Measurements from ENCODE around the gene HOXA11. TPM values are rescaled to one million over a fixed set of nuclear protein-coding genes. Genes with fewer than 3 reads are reported as not detected.
A peak's percentile ranks its signal among the peaks of the same experiment; 100 is the strongest.

Gene HOXA11
- total RNA-seq, 1 donor from 2014 or later: not detected

- Mint-ChIP-seq H3K4me1 (ENCODE audit: unreplicated experiment) (peaks cover 14% of the 10 kb centered on the region), H3K4me3 (ENCODE audit: unreplicated experiment) (no peak overlapping the region), H3K9me3 (ENCODE audit: unreplicated experiment) (no peaks in the 10 kb centered on the region), H3K27ac (ENCODE audit: unreplicated experiment) (no peak overlapping the region), H3K36me3 (ENCODE audit: unreplicated experiment) (peaks cover 3% of the 10 kb centered on the region), H3K27me3 (ENCODE audit: unreplicated experiment) (peaks cover 91% of the 10 kb centered on the region)
- DNase-seq (ENCODE audit: extremely low spot score, unreplicated experiment): peak; percentile 76
- TF ChIP-seq CTCF (IDR thresholded peaks at IDR 0.05): no peak
Measured at GRCh38 chr7:27149842-27150567, 35.0 kb downstream of the HOXA11 start.

DNA sequence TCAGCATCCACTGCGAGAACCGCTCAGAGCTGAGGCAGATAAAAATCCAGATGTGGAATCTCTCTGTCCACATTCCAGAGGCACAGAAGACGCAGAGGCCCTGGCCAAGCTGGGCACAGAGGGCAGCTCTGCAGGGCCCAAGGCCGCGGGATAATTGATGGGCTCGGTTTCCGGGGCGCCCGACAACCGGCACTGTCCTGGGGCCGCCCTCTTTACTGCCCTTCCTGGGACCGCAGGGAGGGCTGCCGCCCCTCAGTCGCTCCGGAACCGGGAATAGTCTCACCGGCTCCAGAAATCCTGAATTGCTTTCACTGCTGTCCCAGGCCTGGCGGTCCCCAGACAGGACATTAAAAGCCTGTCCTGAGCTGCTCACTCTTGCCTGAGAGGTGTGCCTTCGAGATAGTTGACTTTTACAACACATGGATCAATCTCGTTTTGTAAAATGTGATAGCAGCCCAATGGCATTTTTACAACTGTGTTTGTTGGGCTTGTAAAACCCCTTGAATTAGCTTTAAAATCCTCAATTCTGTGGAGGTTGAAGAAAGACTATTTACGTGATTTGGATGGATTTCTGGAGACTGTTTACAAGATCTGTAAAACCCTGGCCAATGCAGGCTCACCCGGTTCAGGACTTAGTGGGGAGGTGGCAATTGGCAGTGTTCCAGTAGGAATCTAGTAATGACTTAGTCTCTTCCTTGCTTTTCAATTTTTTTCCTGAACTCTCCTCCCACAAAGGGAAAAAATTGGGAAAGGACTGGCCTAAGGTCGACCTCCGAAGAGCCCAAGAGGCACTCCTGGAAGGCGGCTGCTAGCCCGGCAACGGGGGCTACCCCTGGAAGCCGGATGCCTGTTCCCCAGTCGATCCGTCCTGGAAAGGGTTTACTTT is 36.0 kb downstream of the HOXA11 start:
- no peaks in the 10 kb centered on the region for H3K9me3 Mint-ChIP-seq (ENCODE audit: unreplicated experiment)

GRCh38 chr7:27148031-27148755 is 36.8 kb downstream of the HOXA11 start:
- H3K4me3 Mint-ChIP-seq (ENCODE audit: unreplicated experiment): no peak overlapping the region

More for the DNA sequence above, 36.0 kb downstream of the HOXA11 start:
- no peak for TF ChIP-seq CTCF (IDR thresholded peaks at IDR 0.05)
- DNase-seq (ENCODE audit: extremely low spot score, unreplicated experiment): no peak
- Mint-ChIP-seq H3K36me3 (ENCODE audit: unreplicated experiment) (peaks cover 2% of the 10 kb centered on the region), H3K4me3 (ENCODE audit: unreplicated experiment) (no peak overlapping the region), H3K27me3 (ENCODE audit: unreplicated experiment) (peaks cover 89% of the 10 kb centered on the region), H3K27ac (ENCODE audit: unreplicated experiment) (no peak overlapping the region), H3K4me1 (ENCODE audit: unreplicated experiment) (peaks cover 10% of the 10 kb centered on the region)

GRCh38 chr7:27147199-27148030 is 37.6 kb downstream of the HOXA11 start, which contains the start of gene HOXA6:
HOXA6 (minus strand) TSS chr7:27147774; CDS start chr7:27147749, 25 bp downstream.
- Mint-ChIP-seq H3K4me3 (ENCODE audit: unreplicated experiment) (no peak within 1 kb of the TSS), H3K4me1 (ENCODE audit: unreplicated experiment) (peaks cover 14% of the 10 kb centered on the region), H3K9me3 (ENCODE audit: unreplicated experiment) (no peaks in the 10 kb centered on the region), H3K36me3 (ENCODE audit: unreplicated experiment) (peaks cover 2% of the 10 kb centered on the region), H3K27me3 (ENCODE audit: unreplicated experiment) (peaks cover 86% of the 10 kb centered on the region), H3K27ac (ENCODE audit: unreplicated experiment) (no peak within 1 kb of the TSS)
- no peak for TF ChIP-seq CTCF (IDR thresholded peaks at IDR 0.05)
- DNase-seq (ENCODE audit: extremely low spot score, unreplicated experiment): no peak

More at GRCh38 chr7:27148031-27148755, 36.8 kb downstream of the HOXA11 start:
- Mint-ChIP-seq H3K4me1 (ENCODE audit: unreplicated experiment) (peaks cover 10% of the 10 kb centered on the region), H3K27me3 (ENCODE audit: unreplicated experiment) (peaks cover 86% of the 10 kb centered on the region), H3K9me3 (ENCODE audit: unreplicated experiment) (no peaks in the 10 kb centered on the region), H3K36me3 (ENCODE audit: unreplicated experiment) (peaks cover 2% of the 10 kb centered on the region), H3K27ac (ENCODE audit: unreplicated experiment) (no peak overlapping the region)
- peak; percentile 73 for DNase-seq (ENCODE audit: extremely low spot score, unreplicated experiment)
- no peak for TF ChIP-seq CTCF (IDR thresholded peaks at IDR 0.05)
